ENCODE measurements around the gene FBXO39.

The FBXO39 gene

GRCh38 chr17:6831661-6832263 lies 55.7 kb downstream of the FBXO39 start, which contains the start of gene TEKT1:
TEKT1 (minus strand) TSS chr17:6831729; CDS start chr17:6830376, 1,353 bp downstream.
- peak; percentile 5 for DNase-seq (ENCODE audit: extremely low read depth, low read depth)
- TF ChIP-seq CTCF (IDR thresholded peaks at IDR 0.05; ENCODE audit: low read depth, low read length) = no peak

Measured in AG09319 (cell line).